ENCODE results near the gene LIPE. TPM values are rescaled to one million over a fixed set of nuclear protein-coding genes. Genes with fewer than 3 reads are reported as not detected.

The LIPE gene
- total RNA-seq, 1 donor from 2014 or later, result 8.4 TPM

GRCh38 chr19:42394751-42395150, 32.4 kb downstream of the LIPE start:
- Mint-ChIP-seq H3K9me3 (ENCODE audit: unreplicated experiment) (no peaks in the 10 kb centered on the region), H3K4me3 (ENCODE audit: unreplicated experiment) (no peak overlapping the region), H3K4me1 (ENCODE audit: unreplicated experiment) (peaks cover 20% of the 10 kb centered on the region), H3K27ac (ENCODE audit: unreplicated experiment) (no peak overlapping the region), H3K36me3 (ENCODE audit: unreplicated experiment) (no peaks in the 10 kb centered on the region), H3K27me3 (ENCODE audit: unreplicated experiment) (peaks cover 17% of the 10 kb centered on the region)
- no peak for TF ChIP-seq CTCF (IDR thresholded peaks at IDR 0.05)
- DNase-seq (ENCODE audit: extremely low spot score, unreplicated experiment), result no peak

GRCh38 chr19:42392165-42392564, 35.0 kb downstream of the LIPE start:
- DNase-seq (ENCODE audit: extremely low spot score, unreplicated experiment), result no peak
- Mint-ChIP-seq H3K4me1 (ENCODE audit: unreplicated experiment) (peaks cover 9% of the 10 kb centered on the region), H3K36me3 (ENCODE audit: unreplicated experiment) (no peaks in the 10 kb centered on the region), H3K9me3 (ENCODE audit: unreplicated experiment) (no peaks in the 10 kb centered on the region), H3K27me3 (ENCODE audit: unreplicated experiment) (peaks cover 20% of the 10 kb centered on the region), H3K4me3 (ENCODE audit: unreplicated experiment) (no peak overlapping the region), H3K27ac (ENCODE audit: unreplicated experiment) (no peak overlapping the region)
- no peak for TF ChIP-seq CTCF (IDR thresholded peaks at IDR 0.05)

GRCh38 chr19:42389899-42390298, 37.3 kb downstream of the LIPE start, which contains the start of gene CNFN:
Gene CNFN, minus strand, starts transcription at chr19:42390297. Its CDS starts 1,260 bp downstream, at chr19:42389037.
- DNase-seq (ENCODE audit: extremely low spot score, unreplicated experiment), result no peak
- Mint-ChIP-seq H3K4me3 (ENCODE audit: unreplicated experiment) (no peak within 1 kb of the TSS), H3K36me3 (ENCODE audit: unreplicated experiment) (no peaks in the 10 kb centered on the region), H3K27me3 (ENCODE audit: unreplicated experiment) (peaks cover 22% of the 10 kb centered on the region), H3K9me3 (ENCODE audit: unreplicated experiment) (no peaks in the 10 kb centered on the region), H3K27ac (ENCODE audit: unreplicated experiment) (no peak within 1 kb of the TSS), H3K4me1 (ENCODE audit: unreplicated experiment) (peaks cover 7% of the 10 kb centered on the region)
- TF ChIP-seq CTCF (IDR thresholded peaks at IDR 0.05), result no peak

- peaks cover 7% of the 10 kb centered on the region for H3K4me1 Mint-ChIP-seq (ENCODE audit: unreplicated experiment)
- no peak overlapping the region for H3K27ac Mint-ChIP-seq (ENCODE audit: unreplicated experiment)
- peaks cover 22% of the 10 kb centered on the region for H3K27me3 Mint-ChIP-seq (ENCODE audit: unreplicated experiment)
- no peaks in the 10 kb centered on the region for H3K36me3 Mint-ChIP-seq (ENCODE audit: unreplicated experiment)
- no peaks in the 10 kb centered on the region for H3K9me3 Mint-ChIP-seq (ENCODE audit: unreplicated experiment)
- TF ChIP-seq CTCF (IDR thresholded peaks at IDR 0.05), result no peak
- DNase-seq (ENCODE audit: extremely low spot score, unreplicated experiment), result no peak
- no peak overlapping the region for H3K4me3 Mint-ChIP-seq (ENCODE audit: unreplicated experiment)
Measured at GRCh38 chr19:42388851-42389489, 38.2 kb downstream of the LIPE start.

- H3K9me3 Mint-ChIP-seq (ENCODE audit: unreplicated experiment), result no peaks in the 10 kb centered on the region
- H3K36me3 Mint-ChIP-seq (ENCODE audit: unreplicated experiment), result no peaks in the 10 kb centered on the region
- peaks cover 29% of the 10 kb centered on the region for H3K27me3 Mint-ChIP-seq (ENCODE audit: unreplicated experiment)
- DNase-seq (ENCODE audit: extremely low spot score, unreplicated experiment), result no peak
- peak overlapping the region; percentile 68 for H3K4me3 Mint-ChIP-seq (ENCODE audit: unreplicated experiment)
- peak; percentile 55 for TF ChIP-seq CTCF (IDR thresholded peaks at IDR 0.05)
- peak overlapping the region; percentile 0 for H3K27ac Mint-ChIP-seq (ENCODE audit: unreplicated experiment)
- H3K4me1 Mint-ChIP-seq (ENCODE audit: unreplicated experiment), result peaks cover 7% of the 10 kb centered on the region
Measured at GRCh38 chr19:42386974-42387707, 40.0 kb downstream of the LIPE start.

All from osteocyte (in vitro differentiated cells).